K562 (cell line): ENCODE results near the gene CCM2. TPM values are rescaled to one million over a fixed set of nuclear protein-coding genes. Genes with fewer than 3 reads are reported as not detected.
A peak's percentile ranks its signal among the peaks of the same experiment; 100 is the strongest.

Experiments
- ARID2 ChIP-seq: fragments of 450-650 bp; IDR thresholded peaks from 2 replicates; pipeline ENCODE4 v1.6.1; 2017; ENCODE audit warnings: antibody characterized with exemption, mild to moderate bottlenecking
- CREB1 ChIP-seq, 2 experiments: sonication (generic) in 1 of 2; formaldehyde crosslinking in 1 of 2; IDR thresholded peaks; 2 replicates each; pipeline versions ENCODE4 v1.6.1 to v1.8.0; 2012 to 2022; ENCODE audit warnings: inconsistent platforms in 1 of 2, mild to moderate bottlenecking in 1 of 2, missing genetic modification reagents in 1 of 2, moderate library complexity in 1 of 2
- CTCF ChIP-seq, 3 experiments: IDR thresholded peaks in 2 of 3; conservative IDR thresholded peaks in 1 of 3; 2 replicates each; pipeline ENCODE4 v1.5.1; 2011 to 2012; ENCODE audit warnings: low read length in 3 of 3, mild to moderate bottlenecking in 3 of 3, control low read depth in 2 of 3, improper control_type of control experiment in 1 of 3, inconsistent platforms in 1 of 3, low read depth in 1 of 3, mixed read lengths in 1 of 3, moderate library complexity in 1 of 3; ENCODE audit not compliant: insufficient read depth in 2 of 3
- ETV6 ChIP-seq, 3 experiments: fragments of 150-350 bp in 1 of 3; sonication (generic) in 1 of 3; formaldehyde crosslinking in 1 of 3; IDR thresholded peaks; 2 replicates each; pipeline versions ENCODE4 v1.6.1 to v1.8.0; 2014 to 2022; ENCODE audit warnings: borderline replicate concordance in 2 of 3, low read depth in 2 of 3, antibody characterized with exemption in 1 of 3, low read length in 1 of 3, mild to moderate bottlenecking in 1 of 3, missing genetic modification reagents in 1 of 3
- KAT8 ChIP-seq: fragments of 450-650 bp; IDR thresholded peaks from 2 replicates; pipeline ENCODE4 v1.6.1; 2016; ENCODE audit warnings: low read depth, mild to moderate bottlenecking
- KDM1A ChIP-seq, 2 experiments: fragments of 450-650 bp; IDR thresholded peaks; 2 replicates each; pipeline ENCODE4 v1.6.1; 2016; ENCODE audit warnings: mild to moderate bottlenecking in 2 of 2
- NR2C2 ChIP-seq, 2 experiments: fragments of 200-800 bp in 1 of 2; sonication (Bioruptor generic) in 1 of 2; sonication (generic) in 1 of 2; formaldehyde crosslinking in 1 of 2; IDR thresholded peaks; 2 replicates each; pipeline versions ENCODE4 v1.6.1 to v1.8.0; 2016 to 2022; ENCODE audit warnings: mild to moderate bottlenecking in 1 of 2, missing compliant biosample characterization in 1 of 2, missing genetic modification characterization in 1 of 2, missing genetic modification reagents in 1 of 2
- TBP ChIP-seq: optimal IDR thresholded peaks from 2 replicates; pipeline ENCODE3; 2011; ENCODE audit warnings: low read depth, low read length, improper control_type of control experiment
- USF1 ChIP-seq: sonication (generic); formaldehyde crosslinking; IDR thresholded peaks from 2 replicates; pipeline ENCODE4 v1.9.0; 2022; ENCODE audit warnings: mild to moderate bottlenecking, missing genetic modification reagents
- ZC3H8 ChIP-seq: fragments of 450-650 bp; IDR thresholded peaks from 2 replicates; pipeline ENCODE4 v1.6.1; 2017
- ZNF174 ChIP-seq: fragments of 250-450 bp; sonication (Bioruptor Pico); IDR thresholded peaks from 2 replicates; pipeline ENCODE4 v1.4.0; 2020; ENCODE audit warnings: mild to moderate bottlenecking
- polyA plus RNA-seq, 8 experiments: library from polyadenylated mRNA; depleted of rRNA in 4 of 8; stranded (reverse) in 5 of 8; unstranded in 3 of 8; fragments of >200 nt; fragmentation: Nextera tagmentation in 2 of 8; fragmentation: Illumina TruSeq in 1 of 8; extraction: Ambion mirVana in 2 of 8; extraction: Trizol in 1 of 8; gene quantifications; 2 replicates each; pipeline versions ENCODE4 v1.2.1 to v1.2.3, GENCODE V29; 2011 to 2014; ENCODE audit warnings: inconsistent platforms in 1 of 8, missing spikeins in 1 of 8
- total RNA-seq, 7 experiments: library from RNA; depleted of rRNA in 6 of 7; stranded (reverse); fragments of >200 nt in 6 of 7; fragmentation: Illumina TruSeq in 2 of 7; extraction: Trizol in 2 of 7; gene quantifications; 2 replicates each; pipeline versions ENCODE4 v1.2.1 to v1.2.3, GENCODE V29; 2011 to 2021; ENCODE audit warnings: low replicate concordance in 1 of 7
- TF ChIP-seq, protein P1 (sequence below), 2 experiments: fragments of 450-650 bp in 1 of 2; sonication (generic) in 1 of 2; formaldehyde crosslinking in 1 of 2; IDR thresholded peaks; 2 replicates each; pipeline versions ENCODE4 v1.7.1 to v1.9.0; 2016 to 2022; ENCODE audit warnings: inconsistent platforms in 1 of 2, mild to moderate bottlenecking in 1 of 2, missing genetic modification reagents in 1 of 2

The CCM2 gene
- total and polyA plus RNA-seq, 9 of the 15 experiments (the other 6 are each of a cell fraction or from before 2014, with no cell fraction given), result 0.41 to 38.6 (median 25.9) TPM

DNA sequence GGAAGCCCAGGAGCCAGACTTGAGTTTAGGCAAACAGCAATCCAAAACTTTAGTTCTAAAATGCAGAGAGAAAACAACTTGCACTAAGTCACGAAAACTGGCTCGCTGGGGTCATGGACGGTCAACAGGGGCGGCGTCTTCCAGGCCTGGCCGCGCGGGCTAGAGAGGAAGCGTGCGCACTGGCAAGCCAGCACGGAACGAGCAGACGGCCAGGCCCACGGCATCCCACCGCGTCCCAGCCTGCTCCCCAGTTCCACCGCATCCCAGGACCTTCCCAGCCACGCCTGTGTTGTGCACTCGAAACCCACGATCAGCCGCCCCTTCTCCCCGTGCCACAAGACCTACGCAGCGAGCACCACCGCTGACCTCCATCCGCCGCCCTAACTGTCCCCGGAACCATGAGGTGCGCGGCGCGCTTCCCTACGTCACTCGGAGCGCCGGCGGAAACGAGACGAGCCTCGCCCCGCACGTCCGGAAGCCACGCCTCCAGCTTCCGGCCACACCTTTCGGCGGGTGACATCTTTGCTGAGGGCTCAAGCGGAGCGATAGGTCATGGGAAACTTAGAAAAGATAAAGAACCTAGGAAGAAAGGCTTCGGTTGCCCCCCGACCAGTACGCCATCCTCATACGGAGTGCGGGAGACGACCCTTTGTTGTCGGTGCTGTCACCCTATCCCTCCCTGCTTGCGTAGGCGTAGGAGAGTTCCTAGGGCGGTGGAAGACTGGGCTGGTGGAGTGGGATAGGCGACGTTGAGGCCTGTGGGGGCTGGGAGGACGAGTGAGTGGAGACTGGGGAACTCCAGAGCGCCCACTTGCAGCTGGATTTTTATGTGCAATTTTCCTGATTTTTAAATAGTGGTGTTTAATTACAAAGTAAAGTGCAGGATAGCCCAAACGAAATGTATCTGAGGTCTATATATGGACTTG is 111.6 kb downstream of the CCM2 start, which contains the start of gene TBRG4 (continued):
- peak; percentile 57 to 73 (median 68) for TF ChIP-seq CTCF (IDR thresholded peaks at IDR 0.05 in 2 of 3, conservative IDR thresholded peaks at IDR 0.05 in 1 of 3; ENCODE audit: insufficient read depth in 2 of 3, low read depth in 1 of 3, low read length in 3 of 3)
- peak in 1 of 2 experiments; percentile 40; a peak in 1 of 4 replicates for TF ChIP-seq ETV6 (IDR thresholded peaks at IDR 0.05; ENCODE audit: borderline replicate concordance in 1 of 2, low read depth in 2 of 2, low read length in 1 of 2)
- peak; percentile 85; the same call in 1 of the 2 replicates for TF ChIP-seq ETV6 (CRISPR knock-in tag; IDR thresholded peaks at IDR 0.05; ENCODE audit: borderline replicate concordance)
- TF ChIP-seq, protein P1, sequence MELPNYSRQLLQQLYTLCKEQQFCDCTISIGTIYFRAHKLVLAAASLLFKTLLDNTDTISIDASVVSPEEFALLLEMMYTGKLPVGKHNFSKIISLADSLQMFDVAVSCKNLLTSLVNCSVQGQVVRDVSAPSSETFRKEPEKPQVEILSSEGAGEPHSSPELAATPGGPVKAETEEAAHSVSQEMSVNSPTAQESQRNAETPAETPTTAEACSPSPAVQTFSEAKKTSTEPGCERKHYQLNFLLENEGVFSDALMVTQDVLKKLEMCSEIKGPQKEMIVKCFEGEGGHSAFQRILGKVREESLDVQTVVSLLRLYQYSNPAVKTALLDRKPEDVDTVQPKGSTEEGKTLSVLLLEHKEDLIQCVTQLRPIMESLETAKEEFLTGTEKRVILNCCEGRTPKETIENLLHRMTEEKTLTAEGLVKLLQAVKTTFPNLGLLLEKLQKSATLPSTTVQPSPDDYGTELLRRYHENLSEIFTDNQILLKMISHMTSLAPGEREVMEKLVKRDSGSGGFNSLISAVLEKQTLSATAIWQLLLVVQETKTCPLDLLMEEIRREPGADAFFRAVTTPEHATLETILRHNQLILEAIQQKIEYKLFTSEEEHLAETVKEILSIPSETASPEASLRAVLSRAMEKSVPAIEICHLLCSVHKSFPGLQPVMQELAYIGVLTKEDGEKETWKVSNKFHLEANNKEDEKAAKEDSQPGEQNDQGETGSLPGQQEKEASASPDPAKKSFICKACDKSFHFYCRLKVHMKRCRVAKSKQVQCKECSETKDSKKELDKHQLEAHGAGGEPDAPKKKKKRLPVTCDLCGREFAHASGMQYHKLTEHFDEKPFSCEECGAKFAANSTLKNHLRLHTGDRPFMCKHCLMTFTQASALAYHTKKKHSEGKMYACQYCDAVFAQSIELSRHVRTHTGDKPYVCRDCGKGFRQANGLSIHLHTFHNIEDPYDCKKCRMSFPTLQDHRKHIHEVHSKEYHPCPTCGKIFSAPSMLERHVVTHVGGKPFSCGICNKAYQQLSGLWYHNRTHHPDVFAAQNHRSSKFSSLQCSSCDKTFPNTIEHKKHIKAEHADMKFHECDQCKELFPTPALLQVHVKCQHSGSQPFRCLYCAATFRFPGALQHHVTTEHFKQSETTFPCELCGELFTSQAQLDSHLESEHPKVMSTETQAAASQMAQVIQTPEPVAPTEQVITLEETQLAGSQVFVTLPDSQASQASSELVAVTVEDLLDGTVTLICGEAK (IDR thresholded peaks at IDR 0.05), result peak; percentile 95
- TF ChIP-seq, protein P1 (CRISPR knock-in tag; IDR thresholded peaks at IDR 0.05), result no peak
- TF ChIP-seq CREB1 (IDR thresholded peaks at IDR 0.05), result peak; percentile 99
- TF ChIP-seq CREB1 (CRISPR knock-in tag; IDR thresholded peaks at IDR 0.05), result peak; percentile 100
- TF ChIP-seq ARID2, result no peak
- TF ChIP-seq USF1 (CRISPR knock-in tag), result peak; percentile 70
- 0 out of 4 replicates have a peak, but pooled peaks of 1 of the 2 experiments have one; percentile 51 for TF ChIP-seq KDM1A (IDR thresholded peaks at IDR 0.05)
- TF ChIP-seq TBP, result peak; percentile 80
- TF ChIP-seq ZNF174, result no peak
- no peak for TF ChIP-seq KAT8
- peak; percentile 41; the same call in 1 of the 2 replicates for TF ChIP-seq NR2C2 (CRISPR knock-in tag; IDR thresholded peaks at IDR 0.05)
- TF ChIP-seq NR2C2 (tag; IDR thresholded peaks at IDR 0.05), result peak; percentile 86
- TF ChIP-seq ZC3H8, result no peak
